Glomerular visceral epithelial cell (primary cell): ENCODE measurements around the gene SLC34A2.
A peak's percentile ranks its signal among the peaks of the same experiment; 100 is the strongest.
"Not testable (repeated sequence)": the region's sequence is repeated elsewhere in the genome, so short reads cannot be mapped to it uniquely, and the experiment has no call there.

ENCODE experiments used
- DNase-seq: peaks from one replicate; pipeline ENCODE4 v3.0.0-alpha.2; 2016; ENCODE audit errors: extremely low spot score

SLC34A2 gene

DNA sequence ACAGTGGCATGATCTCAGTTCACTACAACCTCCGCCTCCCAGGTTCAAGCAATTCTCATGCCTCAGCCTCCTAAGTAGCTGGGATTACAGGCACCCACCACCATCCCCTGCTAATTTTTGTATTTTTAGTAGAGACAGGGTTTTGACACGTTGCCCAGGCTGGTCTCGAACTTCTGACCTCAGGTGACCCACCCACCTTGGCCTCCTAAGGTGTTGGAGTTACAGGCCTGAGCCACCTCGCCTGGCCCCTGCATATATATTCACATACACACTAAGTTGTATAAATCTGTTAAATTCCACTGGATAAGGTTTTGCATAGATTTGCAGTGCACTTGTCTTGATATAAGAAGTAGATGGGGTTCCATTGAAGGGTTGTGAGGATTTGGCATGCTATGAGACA lies 5.8 kb downstream of the SLC34A2 start:
- not testable (repeated sequence) for DNase-seq

DNA sequence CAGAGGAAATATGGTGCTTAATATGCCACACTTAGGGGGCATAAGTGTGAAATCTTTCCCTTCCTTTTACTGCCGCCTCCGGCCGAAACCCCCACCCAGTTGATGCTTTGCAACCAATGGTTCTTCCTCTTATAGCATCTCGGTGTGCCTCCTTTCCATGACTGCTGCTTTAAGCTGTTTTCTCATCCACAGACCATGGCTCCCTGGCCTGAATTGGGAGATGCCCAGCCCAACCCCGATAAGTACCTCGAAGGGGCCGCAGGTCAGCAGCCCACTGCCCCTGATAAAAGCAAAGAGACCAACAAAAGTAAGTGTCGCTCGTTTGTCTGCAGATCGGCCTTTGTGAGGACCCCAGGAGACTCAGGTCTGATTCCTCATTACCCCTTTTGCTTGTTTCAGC lies 6.7 kb downstream of the SLC34A2 start:
- DNase-seq, result no peak

DNA sequence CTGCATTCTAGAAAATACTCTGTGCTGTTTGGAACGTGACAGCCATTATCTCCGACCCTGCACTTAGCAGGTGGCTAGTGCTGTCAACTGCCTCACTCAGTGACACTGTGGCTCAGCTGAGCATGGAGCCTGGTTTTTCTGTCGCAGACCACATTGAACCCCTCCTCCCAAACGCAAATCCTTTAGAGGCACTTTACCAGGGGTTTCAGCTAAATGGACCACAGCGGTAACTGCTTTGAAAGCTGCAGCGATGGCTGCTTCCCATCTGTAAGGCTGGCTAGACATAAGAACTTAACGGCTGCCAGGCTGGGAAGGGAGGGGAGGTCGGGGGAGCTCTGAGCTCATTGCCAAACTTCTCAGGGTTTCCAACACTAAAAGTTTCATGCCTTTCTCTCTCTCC lies 8.1 kb downstream of the SLC34A2 start:
- DNase-seq, result no peak

DNA sequence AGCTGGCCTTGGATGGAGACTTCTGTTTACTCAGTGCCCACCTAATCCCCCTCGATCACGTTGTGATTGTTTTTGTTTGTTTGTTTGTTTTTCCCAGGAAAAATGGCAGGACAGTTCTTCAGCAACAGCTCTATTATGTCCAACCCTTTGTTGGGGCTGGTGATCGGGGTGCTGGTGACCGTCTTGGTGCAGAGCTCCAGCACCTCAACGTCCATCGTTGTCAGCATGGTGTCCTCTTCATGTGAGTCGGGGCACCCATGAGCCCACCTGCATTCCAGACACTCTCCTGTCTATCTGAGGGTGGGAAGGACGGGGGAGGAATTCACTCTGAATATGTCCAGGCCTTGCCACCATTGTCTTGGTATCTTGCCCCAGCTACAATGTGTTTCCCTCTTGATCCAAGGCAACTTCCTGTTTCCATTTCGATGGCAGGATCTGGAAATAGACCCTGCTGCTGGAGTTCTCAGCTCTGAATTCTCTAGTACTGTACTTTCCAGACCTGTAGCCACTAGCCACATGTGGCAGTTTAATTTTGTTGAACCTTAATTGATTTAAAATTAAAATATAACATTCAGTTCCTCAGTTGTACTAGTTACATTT lies 10.5 kb downstream of the SLC34A2 start:
- DNase-seq, result no peak

DNA sequence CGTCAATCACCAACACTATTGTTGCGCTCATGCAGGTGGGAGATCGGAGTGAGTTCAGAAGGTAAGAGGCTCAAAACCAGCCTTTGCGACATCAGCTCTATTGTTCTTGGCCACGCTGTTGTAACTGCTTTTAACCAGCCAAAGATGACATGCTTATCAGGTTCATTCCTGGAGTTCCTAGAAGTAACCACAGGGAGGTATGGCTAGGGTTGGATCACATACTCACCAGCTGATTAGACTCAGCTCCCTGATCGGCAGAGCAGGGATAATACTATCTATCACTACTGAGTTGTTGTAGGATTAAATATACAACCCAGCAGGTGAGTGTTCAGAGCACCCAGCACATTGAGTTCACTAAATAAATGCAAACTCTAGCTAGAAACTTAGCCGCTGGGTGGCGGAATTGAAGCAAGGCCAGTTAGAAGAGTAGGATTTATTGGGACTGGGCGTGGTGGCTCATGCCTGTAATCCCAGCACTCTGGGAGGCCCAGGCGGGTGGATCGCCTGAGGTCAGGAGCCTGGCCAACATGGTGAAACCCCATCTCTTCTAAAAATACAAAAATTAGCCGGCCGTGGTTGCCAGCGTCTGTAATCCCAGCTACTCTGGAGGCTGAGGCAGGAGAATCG lies 12.4 kb downstream of the SLC34A2 start:
- no peak for DNase-seq

DNA sequence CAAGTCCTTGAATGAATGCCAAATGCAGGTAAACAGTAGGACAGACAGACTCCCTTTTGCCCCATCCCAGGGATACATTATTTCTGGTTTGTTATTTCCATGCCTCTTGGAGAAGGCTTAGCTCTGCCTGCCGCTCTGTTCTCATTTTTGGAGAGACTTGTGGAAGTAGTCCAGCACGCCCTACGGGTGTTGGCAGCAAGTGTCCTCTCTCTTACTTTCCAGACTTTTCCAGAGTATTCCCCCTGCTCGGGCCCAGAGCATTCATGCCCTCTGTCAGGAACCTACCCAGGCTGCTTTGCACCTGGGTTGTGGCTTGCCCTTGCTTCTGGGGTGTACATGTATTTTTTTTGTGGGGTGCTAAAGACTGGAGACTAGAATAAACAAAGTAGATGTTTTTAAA lies 15.3 kb downstream of the SLC34A2 start:
- DNase-seq, result no peak

DNA sequence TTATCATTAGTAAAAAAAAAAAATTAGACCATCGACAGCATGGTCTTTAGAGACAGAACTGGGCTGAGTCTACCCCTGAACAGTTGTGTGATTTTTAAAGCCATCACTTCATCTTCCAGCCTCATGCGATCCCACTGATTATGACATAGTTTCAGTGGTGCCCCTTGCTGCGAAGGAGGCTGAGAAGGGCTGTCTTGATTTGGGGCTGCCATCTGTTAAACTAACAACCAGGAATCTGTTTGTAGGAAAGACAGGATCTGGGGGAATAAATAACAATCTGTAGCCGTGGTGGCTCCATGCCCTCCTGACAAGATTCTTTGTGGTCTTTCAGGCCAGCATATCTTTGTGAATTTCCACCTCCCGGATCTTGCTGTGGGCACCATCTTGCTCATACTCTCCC lies 17.1 kb downstream of the SLC34A2 start:
- no peak for DNase-seq

DNA sequence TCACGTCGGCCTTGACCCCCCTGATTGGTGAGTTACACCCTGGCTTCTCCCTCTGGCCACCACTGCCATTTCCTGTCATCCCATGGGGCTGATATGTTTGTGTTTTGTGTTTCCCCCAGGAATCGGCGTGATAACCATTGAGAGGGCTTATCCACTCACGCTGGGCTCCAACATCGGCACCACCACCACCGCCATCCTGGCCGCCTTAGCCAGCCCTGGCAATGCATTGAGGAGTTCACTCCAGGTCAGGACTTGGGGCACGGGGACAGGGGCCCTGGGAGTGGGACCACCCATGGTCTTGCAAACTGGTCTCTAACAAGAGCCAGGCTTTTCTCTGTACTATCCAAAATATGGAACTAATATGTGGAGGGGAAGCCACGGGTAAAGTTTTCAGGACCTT lies 18.7 kb downstream of the SLC34A2 start:
- DNase-seq, result no peak

DNA sequence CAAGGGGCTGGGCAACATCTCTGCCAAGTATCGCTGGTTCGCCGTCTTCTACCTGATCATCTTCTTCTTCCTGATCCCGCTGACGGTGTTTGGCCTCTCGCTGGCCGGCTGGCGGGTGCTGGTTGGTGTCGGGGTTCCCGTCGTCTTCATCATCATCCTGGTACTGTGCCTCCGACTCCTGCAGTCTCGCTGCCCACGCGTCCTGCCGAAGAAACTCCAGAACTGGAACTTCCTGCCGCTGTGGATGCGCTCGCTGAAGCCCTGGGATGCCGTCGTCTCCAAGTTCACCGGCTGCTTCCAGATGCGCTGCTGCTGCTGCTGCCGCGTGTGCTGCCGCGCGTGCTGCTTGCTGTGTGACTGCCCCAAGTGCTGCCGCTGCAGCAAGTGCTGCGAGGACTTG lies 20.6 kb downstream of the SLC34A2 start:
- no peak for DNase-seq

DNA sequence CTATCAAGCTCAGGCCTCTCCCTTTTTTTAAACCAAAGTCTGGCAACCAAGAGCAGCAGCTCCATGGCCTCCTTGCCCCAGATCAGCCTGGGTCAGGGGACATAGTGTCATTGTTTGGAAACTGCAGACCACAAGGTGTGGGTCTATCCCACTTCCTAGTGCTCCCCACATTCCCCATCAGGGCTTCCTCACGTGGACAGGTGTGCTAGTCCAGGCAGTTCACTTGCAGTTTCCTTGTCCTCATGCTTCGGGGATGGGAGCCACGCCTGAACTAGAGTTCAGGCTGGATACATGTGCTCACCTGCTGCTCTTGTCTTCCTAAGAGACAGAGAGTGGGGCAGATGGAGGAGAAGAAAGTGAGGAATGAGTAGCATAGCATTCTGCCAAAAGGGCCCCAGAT lies 21.5 kb downstream of the SLC34A2 start:
- no peak for DNase-seq

DNA sequence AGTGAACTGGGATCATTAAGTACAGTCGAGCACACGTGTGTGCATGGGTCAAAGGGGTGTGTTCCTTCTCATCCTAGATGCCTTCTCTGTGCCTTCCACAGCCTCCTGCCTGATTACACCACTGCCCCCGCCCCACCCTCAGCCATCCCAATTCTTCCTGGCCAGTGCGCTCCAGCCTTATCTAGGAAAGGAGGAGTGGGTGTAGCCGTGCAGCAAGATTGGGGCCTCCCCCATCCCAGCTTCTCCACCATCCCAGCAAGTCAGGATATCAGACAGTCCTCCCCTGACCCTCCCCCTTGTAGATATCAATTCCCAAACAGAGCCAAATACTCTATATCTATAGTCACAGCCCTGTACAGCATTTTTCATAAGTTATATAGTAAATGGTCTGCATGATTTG lies 22.3 kb downstream of the SLC34A2 start:
- no peak for DNase-seq

DNA sequence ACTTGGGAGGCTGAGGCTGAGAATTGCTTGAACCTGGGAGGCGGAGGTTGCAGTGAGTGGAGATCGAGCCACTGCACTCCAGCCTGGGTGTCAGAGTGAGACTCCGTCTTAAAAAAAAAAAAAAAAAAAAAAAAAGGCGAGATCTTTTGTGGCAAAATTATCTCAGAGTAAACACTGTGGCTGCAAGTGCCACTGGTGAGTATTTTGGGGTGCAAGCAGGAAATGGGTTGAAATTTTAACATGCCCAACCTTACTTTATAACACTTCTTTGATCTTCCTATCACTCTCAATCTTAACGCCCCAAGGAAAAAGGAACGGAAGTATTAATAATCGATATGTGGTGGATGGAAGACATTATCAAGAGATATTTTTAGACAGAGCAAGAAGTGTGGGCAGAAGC lies 32.1 kb downstream of the SLC34A2 start:
- no peak for DNase-seq

DNA sequence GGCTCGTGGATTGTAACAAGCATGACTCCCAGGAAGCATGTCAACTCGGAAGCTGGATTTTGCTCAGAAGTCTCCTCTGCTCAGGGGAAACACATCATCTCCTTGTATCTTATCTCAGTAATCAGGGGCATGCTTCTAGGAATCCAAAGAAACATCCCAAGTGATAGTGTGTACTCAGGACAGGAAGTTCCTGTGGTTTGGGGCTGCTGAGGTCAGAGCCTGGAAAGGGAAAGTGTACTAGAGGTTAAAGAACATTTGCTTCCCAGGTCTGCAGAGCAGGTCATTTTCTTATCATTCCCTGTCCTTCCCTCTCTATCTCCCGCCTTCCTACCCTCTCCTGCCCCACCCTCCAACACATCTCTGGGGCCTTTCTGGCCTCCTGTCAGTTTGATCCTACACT lies 38.8 kb downstream of the SLC34A2 start:
- peak; percentile 45 for DNase-seq

DNA sequence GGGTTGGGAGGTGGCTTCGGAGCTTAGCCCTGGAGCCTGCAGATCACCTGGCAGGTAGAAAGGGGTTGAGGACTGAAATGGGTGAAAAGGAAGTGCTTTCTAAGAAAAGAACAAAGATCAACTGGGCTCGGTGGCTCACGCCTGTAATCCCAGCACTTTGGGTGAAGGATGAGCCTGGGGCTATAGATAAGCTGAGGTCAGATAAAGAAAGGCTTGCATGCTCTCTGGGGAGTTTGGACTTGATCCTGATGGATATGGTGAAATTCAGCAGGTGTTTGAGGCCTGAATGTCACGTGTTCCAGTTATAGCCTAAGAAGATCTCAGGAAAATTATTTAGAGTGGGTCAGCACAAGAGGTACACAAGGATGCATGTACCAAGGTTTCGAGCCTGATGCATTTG lies 40.8 kb downstream of the SLC34A2 start:
- DNase-seq, result no peak

DNA sequence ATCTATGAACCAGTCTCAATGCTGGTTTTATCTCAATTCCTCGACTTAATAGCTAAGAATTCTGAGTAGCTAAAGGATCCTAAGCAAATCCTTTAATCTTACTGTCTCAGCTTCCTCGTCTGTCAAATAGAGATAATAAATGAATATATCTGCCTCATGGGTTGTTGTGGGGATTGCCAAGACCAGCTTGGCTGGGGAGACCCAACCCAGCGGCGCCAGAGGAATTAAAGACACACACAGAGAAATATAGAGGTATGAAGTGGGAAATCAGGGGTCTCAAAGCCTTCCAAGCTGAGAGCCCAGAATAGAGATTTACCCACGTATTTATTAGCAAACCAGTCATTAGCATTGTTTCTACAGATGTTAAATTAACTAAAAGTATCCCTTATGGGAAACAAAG lies 41.9 kb downstream of the SLC34A2 start:
- no peak for DNase-seq

DNA sequence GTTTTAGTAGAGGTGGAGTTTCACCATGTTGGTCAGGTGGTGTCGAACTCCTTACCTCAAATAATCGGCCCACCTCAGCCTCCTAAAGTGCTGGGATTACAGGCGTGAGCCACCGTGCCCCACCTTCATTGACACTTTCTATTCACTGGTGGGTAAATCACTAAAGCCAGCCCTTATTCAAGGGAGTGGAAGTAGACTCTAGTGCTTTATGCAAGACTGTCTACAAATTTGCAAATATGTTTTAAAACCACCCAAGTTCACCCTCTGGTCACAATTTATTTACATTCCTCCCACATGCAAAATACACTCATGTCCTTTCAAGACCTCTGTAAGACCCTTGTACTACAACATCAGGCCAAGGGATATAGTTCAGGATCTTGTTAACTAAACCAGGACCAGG lies 45.0 kb downstream of the SLC34A2 start:
- no peak for DNase-seq

DNA sequence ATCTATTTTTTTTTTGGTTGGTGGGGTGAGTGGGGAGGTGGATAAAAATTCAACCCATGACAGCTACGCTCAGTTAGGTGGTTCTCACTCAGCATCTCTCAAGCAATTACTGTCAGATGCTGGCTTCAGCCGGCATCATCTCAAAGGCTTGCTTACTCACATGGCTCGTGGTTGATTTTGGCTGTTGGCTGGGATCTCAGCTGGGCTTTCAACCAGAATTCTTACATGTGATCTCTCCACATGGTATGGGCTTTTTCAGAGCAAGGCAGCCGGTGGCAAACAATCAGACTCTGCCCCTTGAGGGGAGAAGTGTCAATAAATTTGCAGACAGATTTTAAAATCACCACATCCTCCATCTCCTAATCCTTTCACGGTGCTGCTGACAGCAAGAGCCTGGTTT lies 47.2 kb downstream of the SLC34A2 start:
- peak; percentile 71 for DNase-seq

DNA sequence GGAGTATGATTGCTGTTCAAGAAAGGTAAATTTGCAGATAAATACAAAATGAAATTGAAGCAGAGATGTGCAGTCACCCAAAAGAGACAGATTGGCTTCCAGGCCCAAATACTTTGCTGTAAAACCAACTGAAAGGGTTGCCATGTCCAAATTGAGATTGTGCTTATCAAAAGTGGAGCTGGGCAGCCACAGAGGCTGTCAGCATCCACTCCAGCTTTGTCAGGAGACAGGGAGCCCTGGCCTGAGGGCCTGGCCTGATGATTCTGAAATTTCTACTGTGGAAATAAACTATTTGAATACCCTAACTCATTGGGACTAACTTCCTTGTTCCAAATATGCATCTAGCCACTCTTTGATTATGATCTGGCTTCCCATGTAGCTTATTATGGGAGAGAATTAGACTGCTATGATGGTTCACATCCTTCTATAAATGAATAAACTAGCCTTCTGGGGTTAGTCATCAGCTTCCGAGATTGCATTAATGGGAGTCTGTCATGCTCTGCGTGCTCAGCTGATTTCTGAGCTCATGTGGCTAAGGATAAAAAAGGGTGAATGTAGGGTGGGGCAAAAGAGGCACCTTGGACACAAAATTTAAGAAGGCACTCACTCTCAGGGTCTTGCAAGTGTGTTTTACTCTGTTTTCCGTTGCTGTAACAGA lies 48.2 kb downstream of the SLC34A2 start:
- DNase-seq, result peak; percentile 54

DNA sequence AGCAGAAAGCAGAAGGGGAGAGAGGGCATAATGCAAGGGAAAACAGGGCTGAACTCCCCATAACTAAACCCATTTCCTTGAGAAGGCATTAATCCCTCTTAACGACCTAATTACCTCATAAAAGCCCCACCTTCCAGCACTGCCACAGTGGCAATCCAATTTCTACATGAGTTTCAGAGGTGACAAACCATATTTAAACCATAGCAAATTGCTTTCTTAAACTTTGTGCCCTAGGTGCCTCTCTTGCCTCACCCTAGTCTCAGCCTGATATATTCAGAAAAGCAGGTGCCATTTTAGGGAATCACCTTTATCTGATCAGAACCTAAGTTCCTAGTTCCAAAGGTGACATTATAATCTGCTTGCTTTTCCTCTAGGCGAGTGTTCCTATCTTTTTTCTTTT lies 48.9 kb downstream of the SLC34A2 start:
- no peak for DNase-seq

DNA sequence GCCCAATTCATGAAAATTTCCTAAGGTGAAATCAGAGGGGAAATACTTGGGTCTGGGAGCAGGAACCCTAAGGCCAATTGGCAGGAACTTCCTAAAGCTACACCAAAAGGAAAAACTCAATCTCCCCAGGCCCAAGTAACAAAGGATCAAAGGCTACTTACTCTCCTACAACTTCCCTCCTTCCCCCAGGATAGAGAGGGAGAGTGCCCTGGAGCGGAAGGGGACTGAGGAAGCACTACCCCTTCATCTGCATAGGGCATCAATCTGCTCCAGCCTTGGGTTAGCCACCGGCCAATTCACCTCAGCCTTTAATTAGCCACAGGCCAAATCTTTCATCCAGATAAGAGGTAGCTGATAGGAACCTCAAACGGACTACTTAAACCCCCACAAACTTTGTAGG lies 55.0 kb downstream of the SLC34A2 start:
- DNase-seq, result no peak

DNA sequence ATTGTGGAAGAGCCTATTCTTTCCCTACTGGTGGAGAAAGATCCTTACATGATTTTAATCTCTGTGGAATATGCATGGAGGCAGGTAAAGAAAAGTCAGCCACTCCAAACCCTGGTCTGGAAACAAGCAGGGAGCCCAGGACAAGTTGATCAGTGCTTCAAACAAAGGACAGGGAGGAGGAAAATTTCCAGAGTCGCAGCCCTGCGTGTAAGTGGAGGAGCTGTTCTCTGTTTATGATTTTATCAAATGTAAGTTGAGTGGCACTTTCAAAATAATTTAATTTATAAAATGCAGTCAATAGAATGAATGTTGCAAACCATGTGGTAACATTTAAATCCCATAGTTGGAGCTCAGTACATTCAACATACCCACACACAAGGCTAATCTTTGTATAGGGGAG lies 57.0 kb downstream of the SLC34A2 start:
- DNase-seq, result no peak

DNA sequence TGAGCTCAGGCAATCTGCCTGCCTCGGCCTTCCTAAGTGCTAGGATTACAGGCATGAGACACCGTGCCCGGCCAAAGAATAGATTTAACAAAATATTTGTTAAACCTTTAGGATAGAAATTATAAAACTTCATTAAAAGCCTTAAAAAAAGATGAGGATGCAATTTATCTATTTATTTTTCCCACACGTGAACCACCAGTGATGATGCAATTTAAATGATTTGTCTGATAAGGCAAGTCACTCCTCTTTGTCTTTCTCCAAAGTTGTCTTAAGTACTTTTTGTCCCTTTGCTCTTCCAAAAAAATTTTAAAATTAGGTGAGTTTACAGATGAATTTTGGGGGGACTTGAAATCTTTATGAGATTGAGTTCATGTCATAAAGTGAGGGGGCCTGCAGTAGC lies 58.2 kb downstream of the SLC34A2 start:
- no peak for DNase-seq

DNA sequence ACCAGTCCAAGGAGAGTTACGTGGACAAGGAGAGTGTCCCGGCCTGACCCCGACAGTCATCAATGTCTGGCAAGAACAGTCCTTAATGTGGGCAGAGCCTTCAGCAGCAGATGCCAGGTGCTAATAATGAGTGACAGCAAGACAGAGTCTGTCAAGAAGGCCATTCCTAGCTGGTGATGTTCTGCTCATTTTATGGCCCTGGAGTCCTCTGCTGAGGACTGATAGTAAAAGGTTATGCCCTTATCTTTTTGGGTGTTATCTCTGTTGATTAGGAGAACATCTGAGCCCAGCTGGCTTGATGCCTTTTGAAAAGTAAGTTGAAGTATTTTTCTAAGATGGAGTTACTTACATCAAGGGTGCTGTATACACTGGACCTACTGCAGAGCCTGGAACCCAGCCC lies 67.3 kb downstream of the SLC34A2 start:
- no peak for DNase-seq

DNA sequence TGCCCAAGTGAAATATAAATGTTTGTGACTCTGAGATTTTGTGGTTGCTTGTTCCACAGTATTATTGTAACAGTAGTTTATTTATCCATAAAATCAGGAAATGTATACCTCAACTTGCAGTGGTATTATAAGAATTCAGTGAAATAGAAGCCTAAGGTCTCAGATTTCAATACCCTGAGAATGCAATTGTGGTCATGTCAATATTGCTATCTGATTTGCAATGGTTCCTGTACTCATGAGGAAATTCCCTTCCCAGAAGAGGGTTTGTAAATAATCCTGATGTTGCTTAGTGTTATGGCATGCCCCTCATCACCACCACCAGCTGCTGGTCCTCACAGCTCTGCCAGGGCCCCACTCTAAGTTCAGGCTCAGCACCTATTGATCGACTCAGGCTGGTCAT lies 67.8 kb downstream of the SLC34A2 start:
- no peak for DNase-seq
